HG03571 (cell line): ENCODE data around the gene SALL3.

Source experiments
- ATAC-seq: cut with Tn5 transposase; IDR thresholded peaks from one replicate; pipeline ENCODE4 v1.9.1; 2021; ENCODE audit not compliant: unreplicated experiment

The SALL3 gene

DNA sequence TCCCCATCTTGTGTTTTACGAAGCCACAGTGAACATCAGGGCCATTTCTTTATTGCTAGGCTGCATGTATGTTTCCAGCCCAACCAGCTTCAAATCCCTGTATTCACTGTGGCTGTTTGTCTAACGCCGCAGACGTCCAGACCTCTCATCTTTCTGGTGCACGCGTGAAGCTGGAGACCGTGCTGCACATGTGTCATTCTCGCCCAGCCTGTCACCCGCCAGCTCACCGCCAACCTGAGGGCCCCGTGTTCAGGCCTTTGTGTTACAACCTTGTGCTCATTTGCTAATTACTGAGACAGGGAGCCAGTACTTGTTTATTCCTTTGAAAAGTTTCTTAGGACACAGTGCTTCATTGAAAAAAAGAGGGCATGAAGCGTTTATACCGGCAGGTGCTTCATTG, 21.4 kb downstream of the SALL3 start:
- ATAC-seq = no peak

DNA sequence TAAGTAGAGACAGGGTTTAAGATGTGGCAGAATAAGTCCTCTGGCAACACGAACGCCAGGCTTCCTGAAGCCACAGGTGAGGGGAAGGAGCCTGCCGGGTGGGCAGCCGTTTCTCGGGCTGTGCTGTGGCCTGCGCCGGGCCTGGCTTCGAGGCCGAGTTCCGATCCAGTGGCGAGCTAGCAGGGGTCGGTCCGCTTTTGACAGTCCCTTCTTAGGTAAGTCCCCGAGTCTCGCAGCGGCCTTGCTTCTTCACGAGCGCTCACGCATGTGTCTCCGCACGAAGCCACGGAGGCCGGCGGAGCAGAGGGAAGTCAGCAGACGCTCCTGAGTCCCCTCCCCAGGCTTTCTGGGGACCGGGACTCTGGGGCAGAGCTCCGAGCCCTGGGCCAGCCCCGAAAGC, 26.0 kb downstream of the SALL3 start:
- no peak for ATAC-seq

DNA sequence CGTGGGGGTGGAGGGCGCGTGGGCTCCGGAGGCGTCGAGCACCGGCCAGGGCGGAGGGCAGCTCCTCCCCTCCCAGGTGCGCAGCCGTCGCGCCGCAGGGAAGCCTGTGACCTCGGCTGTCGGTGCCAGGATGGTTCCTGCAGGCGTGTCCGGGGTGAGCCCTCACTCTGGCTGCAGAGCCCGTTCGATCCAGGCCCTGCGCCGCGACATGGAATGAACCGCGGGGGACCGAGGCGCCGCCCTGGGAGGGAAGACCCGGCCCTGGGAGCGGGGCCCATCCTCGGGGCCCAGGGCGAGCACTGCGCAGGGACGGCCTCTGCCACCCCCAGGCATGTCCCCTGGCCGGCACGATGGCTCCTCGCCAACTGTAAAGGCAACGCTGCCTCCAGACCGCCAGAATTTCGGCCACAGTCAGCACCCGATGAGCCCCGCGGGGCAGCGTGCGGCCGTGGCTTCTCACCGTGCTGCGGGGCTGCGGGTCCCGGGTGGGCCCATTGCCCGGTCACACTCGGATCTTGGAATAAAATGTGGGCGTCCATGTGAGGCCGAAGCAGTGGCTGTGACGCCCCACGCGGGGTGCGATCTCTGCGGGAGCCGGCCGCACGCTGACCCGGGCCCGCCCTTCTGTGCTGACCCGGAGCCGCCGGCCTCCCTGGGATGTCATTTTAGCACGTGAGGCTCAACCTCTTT, 26.6 kb downstream of the SALL3 start:
- no peak for ATAC-seq

DNA sequence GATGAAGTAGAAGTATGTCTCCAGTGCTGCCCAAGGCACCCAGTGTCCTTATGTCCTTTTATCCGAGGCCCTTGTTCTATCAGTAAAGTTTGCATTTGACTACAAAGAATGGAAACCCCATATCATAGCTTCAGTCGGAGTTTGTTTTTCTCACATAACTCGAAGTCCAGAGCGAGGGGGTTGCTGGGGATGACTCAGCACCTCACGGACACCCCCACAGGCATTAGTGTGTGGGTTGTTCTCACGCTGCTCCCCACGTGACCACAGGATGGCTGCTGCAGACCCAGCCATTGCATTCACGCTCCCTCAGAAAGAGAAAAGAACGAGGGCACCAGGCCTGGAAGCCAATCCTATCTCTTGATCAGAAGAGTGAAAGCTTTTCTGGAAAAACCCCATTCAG, 27.8 kb downstream of the SALL3 start:
- no peak for ATAC-seq

DNA sequence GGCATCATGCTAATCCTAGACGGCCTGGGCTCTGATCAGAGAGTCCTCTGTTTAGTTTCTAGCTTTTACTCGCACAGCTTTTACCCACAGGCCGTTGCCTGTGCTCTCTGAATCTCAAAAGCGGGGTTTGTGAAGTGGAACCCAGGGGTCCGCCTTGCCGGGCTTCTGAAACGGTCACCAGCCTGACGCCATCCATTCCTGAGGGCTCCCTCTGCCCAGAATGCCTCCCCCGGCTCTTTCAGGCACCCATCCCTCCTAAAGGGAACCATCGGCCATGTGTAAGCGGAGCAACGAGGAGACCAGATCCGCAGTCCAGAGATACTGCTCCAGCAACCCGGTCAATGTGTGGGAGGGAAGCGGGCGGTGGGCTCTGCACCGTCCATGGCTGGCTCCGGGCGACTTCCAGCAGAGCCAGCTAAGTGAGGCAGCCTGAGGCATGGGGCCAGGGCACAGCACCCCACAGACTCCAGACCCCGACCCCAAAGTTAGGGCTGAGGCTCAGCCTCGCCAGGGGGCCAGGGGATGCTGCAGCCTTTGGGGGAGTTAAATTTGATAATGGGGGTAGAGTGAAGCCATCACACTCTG, 28.8 kb downstream of the SALL3 start:
- no peak for ATAC-seq

DNA sequence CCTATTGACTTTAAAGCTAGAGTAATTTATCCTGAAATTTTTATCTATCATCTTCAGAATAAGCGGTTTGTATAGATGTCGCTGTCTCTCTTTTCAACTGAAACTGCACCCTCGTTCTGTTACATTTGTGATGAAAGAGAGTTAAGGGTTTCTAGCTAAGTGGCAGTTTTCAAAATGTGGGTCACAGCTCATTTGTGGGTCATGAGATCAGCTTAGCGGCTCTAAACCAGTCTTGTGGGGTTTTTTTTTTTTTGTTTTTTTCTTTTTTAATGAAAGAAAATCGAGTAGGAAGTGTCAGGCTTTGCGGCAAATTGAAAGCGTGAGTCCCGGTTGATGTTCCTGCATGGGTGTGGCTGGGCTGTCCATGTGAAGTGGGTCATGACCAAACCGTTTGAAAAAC, 31.2 kb downstream of the SALL3 start:
- no peak for ATAC-seq

DNA sequence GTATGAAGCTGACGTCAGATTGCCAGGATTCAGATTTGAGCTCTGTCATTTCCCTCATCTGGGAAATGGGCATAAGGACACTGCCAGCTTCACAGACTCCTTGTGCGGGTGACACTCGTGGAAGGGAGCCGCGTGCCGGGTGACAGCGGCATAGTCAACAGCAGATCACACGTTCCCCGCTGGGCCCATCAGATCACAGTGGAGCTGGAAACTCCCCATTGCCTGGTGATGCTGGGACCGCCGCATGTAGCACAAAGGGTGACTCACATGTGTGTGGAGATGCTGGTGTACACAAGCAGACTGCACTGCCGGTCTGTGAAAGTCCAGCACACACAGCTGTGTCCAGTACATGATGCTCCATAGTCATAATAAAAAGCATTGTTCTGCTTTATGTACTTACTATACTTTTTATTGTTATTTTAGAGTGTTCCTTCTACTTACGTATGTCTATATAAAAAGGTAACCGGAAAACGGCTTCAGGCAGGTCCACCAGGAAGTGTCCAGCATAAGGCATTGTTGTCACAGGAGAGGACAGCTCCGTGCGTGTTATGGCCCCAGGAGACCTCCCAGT, 31.8 kb downstream of the SALL3 start:
- ATAC-seq = no peak

DNA sequence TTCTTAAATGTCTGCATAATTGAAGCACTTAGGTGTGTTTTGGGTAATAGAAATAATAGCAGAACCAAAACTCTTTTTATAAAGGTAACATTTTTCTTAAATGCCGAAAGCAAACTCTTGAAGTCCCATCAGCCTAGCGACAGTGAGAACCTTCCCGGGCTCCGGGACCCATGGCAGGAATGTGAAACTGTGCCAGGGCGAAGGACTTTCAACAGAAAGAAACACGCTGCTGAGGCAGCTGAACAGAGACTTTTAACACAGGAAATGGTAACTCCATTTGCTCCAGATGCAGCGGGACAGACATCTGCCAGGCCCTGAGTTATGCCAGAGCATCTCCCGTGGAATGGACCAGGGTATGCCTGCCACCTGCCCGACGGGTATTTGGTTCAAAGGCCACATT, 34.3 kb downstream of the SALL3 start:
- no peak for ATAC-seq

DNA sequence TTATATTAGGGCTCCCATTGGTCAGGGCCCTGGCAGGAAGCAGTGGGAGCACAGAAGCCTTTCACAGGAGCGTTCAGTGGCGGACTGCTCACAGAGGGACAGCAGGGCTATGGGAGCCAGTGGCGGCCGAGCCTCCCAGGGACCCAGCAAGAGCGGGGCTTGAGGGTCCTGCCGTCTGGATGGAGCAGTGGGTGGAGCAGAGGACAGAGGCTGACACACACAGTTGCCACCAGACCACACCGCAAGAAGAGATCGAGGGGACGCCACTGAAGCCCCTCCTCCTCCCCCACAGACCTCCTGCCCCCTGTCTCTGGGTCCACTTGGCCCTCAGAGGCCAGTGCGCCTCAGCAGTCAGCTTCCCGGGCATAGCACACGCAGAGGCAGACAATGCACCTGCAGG, 39.3 kb downstream of the SALL3 start:
- ATAC-seq = no peak

DNA sequence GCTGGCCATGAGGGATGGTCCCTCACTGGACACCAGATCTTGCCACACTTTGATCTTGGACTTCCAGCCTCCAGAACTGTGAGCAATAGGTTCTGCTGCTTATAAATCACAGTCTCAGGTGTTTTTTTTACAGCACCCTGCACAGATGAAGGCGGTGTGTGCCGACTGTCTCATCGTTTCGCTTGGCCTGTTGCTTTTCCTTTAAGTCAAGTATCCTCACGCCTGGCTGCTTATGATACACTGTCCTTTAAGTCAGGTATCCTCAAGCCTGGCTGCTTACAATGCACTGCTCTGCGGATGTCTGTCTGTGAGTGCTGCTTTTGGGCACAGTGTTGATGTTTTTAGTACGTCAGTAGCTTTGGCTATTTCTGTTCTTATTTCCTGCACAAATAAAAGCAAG, 40.3 kb downstream of the SALL3 start:
- ATAC-seq = no peak

DNA sequence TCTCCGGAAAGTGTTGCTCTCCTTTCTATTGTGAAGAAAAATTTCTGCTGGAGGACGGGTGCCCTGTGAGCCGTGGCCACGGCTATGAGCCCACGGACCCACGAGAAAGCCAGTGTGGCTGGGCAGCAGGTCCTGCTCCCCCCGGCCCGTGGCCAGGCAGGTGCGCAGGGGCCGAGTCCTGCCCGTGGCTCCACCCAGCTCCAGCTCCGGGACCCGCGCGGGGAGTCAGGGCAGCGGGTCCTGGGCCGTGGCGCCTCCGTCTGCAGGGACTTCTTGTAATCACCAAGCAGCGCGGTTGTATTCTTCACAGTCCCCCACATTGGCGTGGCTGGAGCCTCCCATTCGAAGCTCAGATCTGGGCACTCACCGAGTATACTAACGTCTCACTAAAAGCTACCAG, 43.0 kb downstream of the SALL3 start:
- no peak for ATAC-seq

DNA sequence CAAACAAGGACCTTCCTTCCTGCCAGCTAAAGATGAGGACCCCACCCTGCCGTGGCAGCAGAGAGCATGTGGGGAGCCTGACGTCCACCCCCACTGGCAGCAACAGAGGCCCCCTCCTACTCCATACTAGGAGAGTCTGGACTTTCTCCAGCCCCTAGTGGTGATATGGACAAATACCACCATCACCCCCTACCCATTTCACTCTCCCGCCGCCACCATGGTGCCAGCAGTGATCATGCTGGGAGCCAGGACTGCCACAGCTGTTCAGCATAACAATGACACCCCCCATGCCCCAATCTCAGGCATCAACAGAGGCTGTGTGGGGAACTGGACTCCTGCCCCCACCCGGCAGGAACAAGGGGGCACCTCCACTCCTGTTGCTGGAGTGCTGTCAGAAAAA, 46.9 kb downstream of the SALL3 start:
- no peak for ATAC-seq

DNA sequence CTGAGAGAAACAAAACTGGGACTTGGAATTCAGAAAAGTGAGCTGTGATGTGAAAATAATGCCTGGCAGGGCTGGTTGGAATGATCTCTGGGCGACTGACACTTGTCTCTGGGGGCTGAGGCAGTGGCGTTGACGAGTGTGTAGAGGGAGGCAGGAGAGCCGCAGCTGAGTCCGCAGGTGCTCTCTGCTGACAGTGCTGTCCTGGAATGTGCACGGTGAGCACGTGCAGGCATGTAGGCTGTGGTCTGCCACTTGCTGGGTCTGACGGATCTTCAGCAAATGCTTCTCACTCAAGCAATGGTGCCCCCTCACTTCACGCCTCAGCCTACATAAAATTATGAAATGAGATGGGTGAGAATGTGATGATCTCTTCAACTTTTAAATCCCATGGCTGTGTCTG, 51.1 kb downstream of the SALL3 start:
- no peak for ATAC-seq

DNA sequence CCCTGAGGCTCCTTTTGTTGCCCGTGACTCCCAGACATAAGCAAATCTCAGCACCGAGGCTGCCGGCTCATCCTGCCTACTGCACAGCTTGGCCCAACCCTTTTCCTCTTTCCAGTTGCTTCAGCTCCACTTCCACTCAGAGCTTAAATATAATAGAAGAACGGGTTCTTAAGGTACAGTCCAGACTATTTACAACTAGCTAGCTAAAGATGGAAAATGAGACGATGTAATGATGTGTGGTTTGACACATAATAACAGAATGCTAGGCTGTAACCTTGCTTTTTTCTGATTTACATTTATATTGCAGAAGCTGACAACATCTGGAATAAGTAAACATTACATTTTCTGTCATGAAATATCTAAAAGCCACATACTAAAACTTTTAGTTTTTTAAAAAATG, 62.7 kb downstream of the SALL3 start:
- no peak for ATAC-seq

DNA sequence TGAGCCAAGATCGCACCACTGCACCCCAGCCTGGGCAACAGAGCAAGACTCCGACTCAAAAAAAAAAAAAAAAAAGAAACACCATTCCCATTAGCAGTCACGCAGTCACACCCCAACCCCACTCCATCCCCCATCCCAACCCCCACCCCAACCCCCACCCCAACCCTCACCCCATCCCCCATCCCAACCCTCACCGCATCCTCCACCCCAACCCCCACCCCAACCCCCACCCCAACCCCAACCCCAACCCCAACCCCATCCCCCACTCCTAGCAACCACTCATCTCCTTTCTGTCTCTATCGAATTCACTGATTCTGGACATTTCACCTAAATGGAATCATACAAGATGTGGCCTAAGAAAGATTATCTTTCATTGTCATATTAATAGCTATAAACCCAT, 63.7 kb downstream of the SALL3 start:
- ATAC-seq = no peak

DNA sequence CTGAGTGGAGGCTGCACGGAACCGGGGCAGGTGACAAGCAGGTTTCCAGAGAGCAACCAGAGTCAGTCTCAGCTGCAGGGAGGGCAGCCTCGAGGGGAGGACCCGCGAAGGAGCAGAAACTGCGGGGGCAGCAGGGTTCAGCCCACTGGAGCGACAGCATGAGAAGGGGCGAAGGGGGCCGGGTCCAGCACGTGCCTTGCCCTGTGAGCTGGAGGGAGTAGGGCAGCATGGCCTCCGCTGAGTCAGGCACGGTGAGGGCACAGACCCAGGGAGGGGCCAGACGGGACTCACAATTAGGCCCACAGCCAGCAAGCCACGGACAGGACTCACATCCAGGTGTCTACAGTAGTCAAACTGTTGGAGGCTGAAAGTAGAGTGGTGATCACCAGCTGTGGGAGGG, 66.9 kb downstream of the SALL3 start:
- ATAC-seq = no peak

DNA sequence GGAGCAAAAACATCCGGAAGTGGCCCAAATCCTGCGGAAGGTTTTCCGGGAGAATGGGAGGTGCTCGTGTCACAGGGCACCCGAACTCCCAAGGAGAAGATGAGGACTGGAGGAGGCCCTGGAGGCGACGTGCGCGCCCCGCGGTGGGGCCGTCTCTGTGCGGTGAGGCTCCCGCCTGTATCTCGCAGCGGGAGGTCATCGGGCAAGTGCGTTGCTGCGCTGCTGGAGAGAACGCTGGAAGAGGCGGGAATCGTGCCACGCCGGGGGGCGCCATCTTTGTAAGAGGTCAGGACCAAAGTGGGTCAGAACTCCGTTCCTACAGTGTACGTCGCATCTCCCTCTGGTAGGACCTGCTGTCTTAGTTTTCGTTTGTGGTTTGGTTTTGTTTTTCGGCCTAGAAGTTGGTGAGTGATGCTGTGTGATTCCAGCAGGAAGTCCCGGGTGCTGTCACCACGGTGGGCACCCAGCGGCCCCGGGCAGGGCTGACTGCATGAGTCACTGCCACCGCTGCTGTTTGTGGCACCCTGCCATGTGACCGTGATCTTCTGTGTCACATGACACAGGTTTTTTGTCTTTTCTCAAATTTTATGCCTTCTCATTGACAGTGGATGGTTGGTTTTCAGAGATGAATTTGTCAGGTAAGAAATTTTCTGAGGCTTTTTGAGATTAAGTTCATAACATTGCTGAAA, 68.1 kb downstream of the SALL3 start:
- ATAC-seq = no peak

DNA sequence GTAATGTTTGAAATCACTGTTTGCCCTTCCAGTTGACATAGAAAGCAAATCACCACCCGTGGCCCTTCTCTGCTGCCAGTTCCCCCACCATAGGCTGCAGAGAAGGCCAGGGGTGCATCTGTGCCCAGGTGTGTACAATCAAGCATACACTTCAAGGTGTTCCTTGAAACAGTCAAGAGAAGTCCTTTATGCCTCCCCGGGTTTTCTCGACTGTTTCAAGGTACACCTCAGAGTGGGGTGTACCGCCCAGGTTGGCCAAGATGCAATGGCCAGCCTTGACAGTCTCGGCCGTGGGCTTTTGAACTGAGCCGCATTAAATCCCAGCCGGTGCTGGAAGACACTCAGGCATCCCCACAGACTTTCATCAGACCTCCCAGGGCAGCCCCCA, 68.6 kb downstream of the SALL3 start:
- no peak for ATAC-seq

DNA sequence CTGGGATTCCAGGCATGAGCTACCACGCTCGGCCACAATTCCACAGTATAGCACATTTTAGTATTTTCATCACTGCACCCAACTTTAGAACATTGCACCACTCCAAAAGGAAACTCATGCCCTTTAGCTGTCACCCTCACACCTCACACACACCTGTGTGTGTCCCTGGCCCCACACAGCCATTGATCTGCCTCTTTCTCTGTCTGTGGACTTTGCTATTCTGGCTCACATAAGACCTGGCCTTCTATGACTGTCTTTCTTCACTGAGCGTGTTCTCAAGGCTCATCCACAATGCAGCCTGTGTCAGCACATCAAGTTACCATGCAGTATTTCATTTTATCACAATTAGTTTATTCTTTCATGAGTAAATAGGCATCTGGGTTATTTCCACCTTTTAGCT, 69.9 kb downstream of the SALL3 start:
- ATAC-seq = no peak
